Tibial nerve (tissue), 4 donors: Measurements from ENCODE around the gene TM4SF4.

ENCODE experiments used
- EP300 ChIP-seq, 2 donors: sonication (generic); formaldehyde crosslinking; IDR thresholded peaks; one replicate each; pipeline ENCODE4 v1.6.1; 2017; ENCODE audit warnings: antibody characterized with exemption in 2 of 2, mild to moderate bottlenecking in 1 of 2
- POLR2A ChIP-seq, 2 donors: fragments of 450-650 bp; IDR thresholded peaks; one replicate each; pipeline ENCODE4 v1.6.1; 2017; ENCODE audit warnings: antibody characterized with exemption in 2 of 2, mild to moderate bottlenecking in 2 of 2, moderate library complexity in 2 of 2
- TF ChIP-seq, protein P1 (sequence below), 5 experiments: fragments of 200-600 bp in 3 of 5; fragments of 450-650 bp in 2 of 5; sonication (generic) in 3 of 5; IDR thresholded peaks; one replicate each; pipeline ENCODE4 v1.5.1; 2016 to 2019; ENCODE audit warnings: antibody characterized with exemption in 5 of 5, mild to moderate bottlenecking in 3 of 5, moderate library complexity in 2 of 5

- TF ChIP-seq, protein P1, sequence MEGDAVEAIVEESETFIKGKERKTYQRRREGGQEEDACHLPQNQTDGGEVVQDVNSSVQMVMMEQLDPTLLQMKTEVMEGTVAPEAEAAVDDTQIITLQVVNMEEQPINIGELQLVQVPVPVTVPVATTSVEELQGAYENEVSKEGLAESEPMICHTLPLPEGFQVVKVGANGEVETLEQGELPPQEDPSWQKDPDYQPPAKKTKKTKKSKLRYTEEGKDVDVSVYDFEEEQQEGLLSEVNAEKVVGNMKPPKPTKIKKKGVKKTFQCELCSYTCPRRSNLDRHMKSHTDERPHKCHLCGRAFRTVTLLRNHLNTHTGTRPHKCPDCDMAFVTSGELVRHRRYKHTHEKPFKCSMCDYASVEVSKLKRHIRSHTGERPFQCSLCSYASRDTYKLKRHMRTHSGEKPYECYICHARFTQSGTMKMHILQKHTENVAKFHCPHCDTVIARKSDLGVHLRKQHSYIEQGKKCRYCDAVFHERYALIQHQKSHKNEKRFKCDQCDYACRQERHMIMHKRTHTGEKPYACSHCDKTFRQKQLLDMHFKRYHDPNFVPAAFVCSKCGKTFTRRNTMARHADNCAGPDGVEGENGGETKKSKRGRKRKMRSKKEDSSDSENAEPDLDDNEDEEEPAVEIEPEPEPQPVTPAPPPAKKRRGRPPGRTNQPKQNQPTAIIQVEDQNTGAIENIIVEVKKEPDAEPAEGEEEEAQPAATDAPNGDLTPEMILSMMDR (IDR thresholded peaks at IDR 0.05), result no peak
- TF ChIP-seq EP300 (IDR thresholded peaks at IDR 0.05) (no peak), POLR2A (IDR thresholded peaks at IDR 0.05) (no peak)
These were observed 18.5 kb upstream of the TM4SF4 start for GRCh38 chr3:149455989-149456388.
